ENCODE results near the gene HOXB4. TPM values are rescaled to one million over a fixed set of nuclear protein-coding genes. Genes with fewer than 3 reads are reported as not detected.

HOXB4 gene
- total RNA-seq, 1 experiment from 2014 or later: 27.9 TPM

DNA sequence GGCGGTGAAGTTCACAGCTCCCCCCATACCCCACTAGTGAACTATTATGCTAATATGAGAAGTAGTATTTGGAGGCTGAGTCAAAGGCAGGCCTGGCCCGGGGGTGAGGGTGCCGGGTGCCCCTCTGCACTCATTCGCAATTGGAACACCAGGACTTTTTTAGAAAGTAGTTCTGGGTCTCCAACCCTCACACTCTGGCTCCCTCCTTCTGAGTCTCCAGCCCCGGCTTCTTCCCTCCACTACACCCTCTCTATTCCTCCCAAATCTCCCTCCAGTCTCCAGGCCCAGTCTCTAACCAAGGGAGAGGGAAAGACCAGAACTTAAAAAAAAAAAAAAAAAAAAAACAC, 21.9 kb downstream of the HOXB4 start:
- no peak for DNase-seq (ENCODE audit: low read depth, low spot score)
- ATAC-seq: no peak
- ChIA-PET CTCF (interaction anchor here (0.6 to 0.7 kb wide), 3 partner anchors 34 to 53 kb away, joined by 3 to 6 read pairs (median 3); no protein-coding TSS in a partner anchor), POLR2A (interaction anchor here (0.6 to 1.0 kb wide), 5 partner anchors 11 to 1783 kb away, joined by 3 to 7 read pairs (median 5); no protein-coding TSS in a partner anchor)
- peak overlapping the region; percentile 97 for H3K27ac ChIP-seq (ENCODE audit: low read length)
- peaks cover 83% of the 10 kb centered on the region for H3K4me1 ChIP-seq (ENCODE audit: control insufficient read depth, insufficient read depth, low read length)
- TSS peak; percentile 41 for BruUV-seq (replicated peaks)
- in situ Hi-C loops (cut with HindIII; ENCODE audit: low pct_unique_long_range_greater_than_20kb, low sequenced_read_pairs) (loop anchor here (5.0 kb wide), 1 partner anchor 61 kb away; the partner anchor contains the start of gene HOXB8), intact Hi-C loops (cut with micrococcal nuclease; ENCODE audit: unreplicated experiment) (no loop called here)
- no peak for TF ChIP-seq TCF7L2 (IDR thresholded peaks at IDR 0.05; ENCODE audit: low read depth, low read length)
- no peak for TF ChIP-seq SIN3A (IDR thresholded peaks at IDR 0.05; ENCODE audit: borderline replicate concordance, insufficient read depth, low read depth, low read length)
- TF ChIP-seq, protein P1, sequence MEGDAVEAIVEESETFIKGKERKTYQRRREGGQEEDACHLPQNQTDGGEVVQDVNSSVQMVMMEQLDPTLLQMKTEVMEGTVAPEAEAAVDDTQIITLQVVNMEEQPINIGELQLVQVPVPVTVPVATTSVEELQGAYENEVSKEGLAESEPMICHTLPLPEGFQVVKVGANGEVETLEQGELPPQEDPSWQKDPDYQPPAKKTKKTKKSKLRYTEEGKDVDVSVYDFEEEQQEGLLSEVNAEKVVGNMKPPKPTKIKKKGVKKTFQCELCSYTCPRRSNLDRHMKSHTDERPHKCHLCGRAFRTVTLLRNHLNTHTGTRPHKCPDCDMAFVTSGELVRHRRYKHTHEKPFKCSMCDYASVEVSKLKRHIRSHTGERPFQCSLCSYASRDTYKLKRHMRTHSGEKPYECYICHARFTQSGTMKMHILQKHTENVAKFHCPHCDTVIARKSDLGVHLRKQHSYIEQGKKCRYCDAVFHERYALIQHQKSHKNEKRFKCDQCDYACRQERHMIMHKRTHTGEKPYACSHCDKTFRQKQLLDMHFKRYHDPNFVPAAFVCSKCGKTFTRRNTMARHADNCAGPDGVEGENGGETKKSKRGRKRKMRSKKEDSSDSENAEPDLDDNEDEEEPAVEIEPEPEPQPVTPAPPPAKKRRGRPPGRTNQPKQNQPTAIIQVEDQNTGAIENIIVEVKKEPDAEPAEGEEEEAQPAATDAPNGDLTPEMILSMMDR (IDR thresholded peaks at IDR 0.05): no peak
- no peak; the same call in 1 of the 2 replicates for TF ChIP-seq POLR2AphosphoS5 (IDR thresholded peaks at IDR 0.05; ENCODE audit: low read depth, low read length)
- TF ChIP-seq, protein P2, sequence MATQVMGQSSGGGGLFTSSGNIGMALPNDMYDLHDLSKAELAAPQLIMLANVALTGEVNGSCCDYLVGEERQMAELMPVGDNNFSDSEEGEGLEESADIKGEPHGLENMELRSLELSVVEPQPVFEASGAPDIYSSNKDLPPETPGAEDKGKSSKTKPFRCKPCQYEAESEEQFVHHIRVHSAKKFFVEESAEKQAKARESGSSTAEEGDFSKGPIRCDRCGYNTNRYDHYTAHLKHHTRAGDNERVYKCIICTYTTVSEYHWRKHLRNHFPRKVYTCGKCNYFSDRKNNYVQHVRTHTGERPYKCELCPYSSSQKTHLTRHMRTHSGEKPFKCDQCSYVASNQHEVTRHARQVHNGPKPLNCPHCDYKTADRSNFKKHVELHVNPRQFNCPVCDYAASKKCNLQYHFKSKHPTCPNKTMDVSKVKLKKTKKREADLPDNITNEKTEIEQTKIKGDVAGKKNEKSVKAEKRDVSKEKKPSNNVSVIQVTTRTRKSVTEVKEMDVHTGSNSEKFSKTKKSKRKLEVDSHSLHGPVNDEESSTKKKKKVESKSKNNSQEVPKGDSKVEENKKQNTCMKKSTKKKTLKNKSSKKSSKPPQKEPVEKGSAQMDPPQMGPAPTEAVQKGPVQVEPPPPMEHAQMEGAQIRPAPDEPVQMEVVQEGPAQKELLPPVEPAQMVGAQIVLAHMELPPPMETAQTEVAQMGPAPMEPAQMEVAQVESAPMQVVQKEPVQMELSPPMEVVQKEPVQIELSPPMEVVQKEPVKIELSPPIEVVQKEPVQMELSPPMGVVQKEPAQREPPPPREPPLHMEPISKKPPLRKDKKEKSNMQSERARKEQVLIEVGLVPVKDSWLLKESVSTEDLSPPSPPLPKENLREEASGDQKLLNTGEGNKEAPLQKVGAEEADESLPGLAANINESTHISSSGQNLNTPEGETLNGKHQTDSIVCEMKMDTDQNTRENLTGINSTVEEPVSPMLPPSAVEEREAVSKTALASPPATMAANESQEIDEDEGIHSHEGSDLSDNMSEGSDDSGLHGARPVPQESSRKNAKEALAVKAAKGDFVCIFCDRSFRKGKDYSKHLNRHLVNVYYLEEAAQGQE (IDR thresholded peaks at IDR 0.05; ENCODE audit: insufficient read depth in 1 of 2, low read depth in 2 of 2, low read length in 1 of 2): no peak
- H3K4me3 ChIP-seq (ENCODE audit: low read depth in 2 of 2, low read length in 2 of 2): peak overlapping the region; percentile 22 to 51
- H3K36me3 ChIP-seq (ENCODE audit: control insufficient read depth, insufficient read depth, low read length): peaks cover 6% of the 10 kb centered on the region
- no peaks in the 10 kb centered on the region for H3K9me3 ChIP-seq (ENCODE audit: control insufficient read depth, insufficient read depth, low read depth, low read length)
- no peaks in the 10 kb centered on the region for H3K27me3 ChIP-seq (ENCODE audit: control insufficient read depth, insufficient read depth, low read length)

GRCh38 chr17:48555258-48556228, 22.6 kb downstream of the HOXB4 start:
- Histone ChIP-seq H3K27me3 (ENCODE audit: control insufficient read depth, insufficient read depth, low read length) (no peaks in the 10 kb centered on the region), H3K4me1 (ENCODE audit: control insufficient read depth, insufficient read depth, low read length) (peaks cover 80% of the 10 kb centered on the region), H3K9me3 (ENCODE audit: control insufficient read depth, insufficient read depth, low read depth, low read length) (no peaks in the 10 kb centered on the region), H3K27ac (ENCODE audit: low read length) (peak overlapping the region; percentile 99), H3K36me3 (ENCODE audit: control insufficient read depth, insufficient read depth, low read length) (peaks cover 6% of the 10 kb centered on the region), H3K4me3 (ENCODE audit: low read depth in 2 of 2, low read length in 2 of 2) (peak overlapping the region; percentile 52 to 61)
- POLR2A ChIA-PET: interaction anchor here (0.6 to 1.0 kb wide), 8 partner anchors 11 to 1783 kb away, joined by 3 to 7 read pairs (median 4); no protein-coding TSS in a partner anchor
- no TSS peak for BruUV-seq (replicated peaks)
- CTCF ChIA-PET: interaction anchor here (0.6 to 1.0 kb wide), 3 partner anchors 33 to 52 kb away, joined by 3 to 4 read pairs (median 3); no protein-coding TSS in a partner anchor
- in situ Hi-C loops (cut with HindIII; ENCODE audit: low pct_unique_long_range_greater_than_20kb, low sequenced_read_pairs) (loop anchor here (5.0 kb wide), 1 partner anchor 62 kb away; the partner anchor contains the start of gene HOXB8), intact Hi-C loops (cut with micrococcal nuclease; ENCODE audit: unreplicated experiment) (loop anchor here (2.0 kb wide), 1 partner anchor 63 kb away; no protein-coding TSS in a partner anchor)
- DNase-seq (ENCODE audit: low read depth, low spot score) (no peak), ATAC-seq (peak; percentile 47)
- TF ChIP-seq, protein P2 (IDR thresholded peaks at IDR 0.05; ENCODE audit: insufficient read depth in 1 of 2, low read depth in 2 of 2, low read length in 1 of 2): no peak
- TF ChIP-seq TCF7L2 (IDR thresholded peaks at IDR 0.05; ENCODE audit: low read depth, low read length) (no peak), POLR2AphosphoS5 (IDR thresholded peaks at IDR 0.05; ENCODE audit: low read depth, low read length) (peak; percentile 68), SIN3A (IDR thresholded peaks at IDR 0.05; ENCODE audit: borderline replicate concordance, insufficient read depth, low read depth, low read length) (0 out of 2 replicates have a peak, but pooled peaks have one; percentile 25)
- TF ChIP-seq, protein P1 (IDR thresholded peaks at IDR 0.05): no peak

Data from Panc1 (cell line).